Fibroblast of lung (primary cell): Measurements from ENCODE around the gene NXPH3. TPM values are rescaled to one million over a fixed set of nuclear protein-coding genes. Genes with fewer than 3 reads are reported as not detected.

Experiments used
- DNase-seq, 2 donors: peaks; one replicate each; pipeline versions ENCODE4 v3.0.0 to v3.0.0-alpha.2; 2010; ENCODE audit warnings: low read depth in 2 of 2
- H2AFZ ChIP-seq: 2 replicates; pipeline ENCODE4 v1.5.1; 2012; ENCODE audit warnings: low read length, control low read depth, inconsistent platforms
- H3K27ac ChIP-seq: 2 replicates; pipeline ENCODE4 v1.5.1; 2011; ENCODE audit warnings: low read length, control low read depth; ENCODE audit not compliant: insufficient read depth
- H3K27me3 ChIP-seq: 2 replicates; pipeline ENCODE4 v1.5.1; 2011; ENCODE audit warnings: mild to moderate bottlenecking, low read length; ENCODE audit not compliant: control insufficient read depth, insufficient read depth
- H3K36me3 ChIP-seq: 2 replicates; pipeline ENCODE4 v1.5.1; 2011; ENCODE audit warnings: low read length; ENCODE audit not compliant: control insufficient read depth, insufficient read depth
- H3K4me1 ChIP-seq: 2 replicates; pipeline ENCODE4 v1.5.1; 2011; ENCODE audit warnings: low read length; ENCODE audit not compliant: control insufficient read depth, insufficient read depth; ENCODE audit errors: extremely low read depth
- H3K4me2 ChIP-seq: 2 replicates; pipeline ENCODE4 v1.5.1; 2011; ENCODE audit warnings: low read length, control low read depth; ENCODE audit not compliant: insufficient read depth; ENCODE audit errors: extremely low read depth
- H3K4me3 ChIP-seq, 4 experiments: fragments of 200-600 bp in 1 of 4; sonication (generic) in 1 of 4; replicated peaks in 1 of 4; 2 replicates each; pipeline ENCODE4 v1.5.1; 2011 to 2016; ENCODE audit warnings: low read length in 4 of 4, low read depth in 3 of 4, mild to moderate bottlenecking in 3 of 4, control low read depth in 2 of 4, inconsistent platforms in 1 of 4, mixed read lengths in 1 of 4; ENCODE audit not compliant: insufficient read depth in 1 of 4; ENCODE audit errors: control extremely low read depth in 1 of 4
- H3K79me2 ChIP-seq: 2 replicates; pipeline ENCODE4 v1.5.1; 2012; ENCODE audit warnings: mild to moderate bottlenecking, low read length, inconsistent platforms; ENCODE audit not compliant: control insufficient read depth, insufficient read depth
- H3K9ac ChIP-seq: 2 replicates; pipeline ENCODE4 v1.5.1; 2011; ENCODE audit warnings: mild to moderate bottlenecking, low read length, control low read depth; ENCODE audit not compliant: insufficient read depth
- H3K9me3 ChIP-seq: 2 replicates; pipeline ENCODE4 v1.5.1; 2012; ENCODE audit warnings: low read depth, low read length; ENCODE audit not compliant: control insufficient read depth, insufficient read depth
- H4K20me1 ChIP-seq: 2 replicates; pipeline ENCODE4 v1.5.1; 2011; ENCODE audit warnings: low read length; ENCODE audit not compliant: control insufficient read depth, insufficient read depth; ENCODE audit errors: extremely low read depth
- EZH2 ChIP-seq: IDR thresholded peaks from 2 replicates; pipeline ENCODE4 v1.5.1; 2012; ENCODE audit warnings: low read length, control low read depth, mild to moderate bottlenecking; ENCODE audit errors: missing control alignments
- polyA plus RNA-seq, 2 donors: library from polyadenylated mRNA; depleted of rRNA in 1 of 2; stranded (reverse) in 1 of 2; unstranded in 1 of 2; fragments of >200 nt; gene quantifications; 2 replicates each; pipeline ENCODE4 v1.2.1, GENCODE V29; 2011 to 2012; ENCODE audit warnings: missing spikeins in 1 of 2
- total RNA-seq: library from RNA; depleted of rRNA; stranded (reverse); fragments of >200 nt; gene quantifications from 2 replicates; pipeline ENCODE4 v1.2.1, GENCODE V29; 2014
- TF ChIP-seq, protein P1 (sequence below), 2 donors: IDR thresholded peaks in 1 of 2; conservative IDR thresholded peaks in 1 of 2; 1 replicate in 1 of 2; 2 replicates in 1 of 2; pipeline ENCODE4 v1.5.1; 2011 to 2012; ENCODE audit warnings: low read length in 2 of 2, control low read depth in 1 of 2, inconsistent platforms in 1 of 2, low read depth in 1 of 2, mild to moderate bottlenecking in 1 of 2

The NXPH3 gene
- total and polyA plus RNA-seq, 2 donors (not counting 1 experiment from before 2014, with no cell fraction given) = 0.36 to 0.66 TPM

GRCh38 chr17:49578414-49578813 lies 2.7 kb downstream of the NXPH3 start:
- Histone ChIP-seq H4K20me1 (no peaks in the 10 kb centered on the region), H3K9ac (no peak overlapping the region)
- DNase-seq = no peak

GRCh38 chr17:49578952-49579500 lies 3.4 kb downstream of the NXPH3 start:
- H2AFZ ChIP-seq = no peak overlapping the region
- TF ChIP-seq EZH2 = no peak
- TF ChIP-seq, protein P1, sequence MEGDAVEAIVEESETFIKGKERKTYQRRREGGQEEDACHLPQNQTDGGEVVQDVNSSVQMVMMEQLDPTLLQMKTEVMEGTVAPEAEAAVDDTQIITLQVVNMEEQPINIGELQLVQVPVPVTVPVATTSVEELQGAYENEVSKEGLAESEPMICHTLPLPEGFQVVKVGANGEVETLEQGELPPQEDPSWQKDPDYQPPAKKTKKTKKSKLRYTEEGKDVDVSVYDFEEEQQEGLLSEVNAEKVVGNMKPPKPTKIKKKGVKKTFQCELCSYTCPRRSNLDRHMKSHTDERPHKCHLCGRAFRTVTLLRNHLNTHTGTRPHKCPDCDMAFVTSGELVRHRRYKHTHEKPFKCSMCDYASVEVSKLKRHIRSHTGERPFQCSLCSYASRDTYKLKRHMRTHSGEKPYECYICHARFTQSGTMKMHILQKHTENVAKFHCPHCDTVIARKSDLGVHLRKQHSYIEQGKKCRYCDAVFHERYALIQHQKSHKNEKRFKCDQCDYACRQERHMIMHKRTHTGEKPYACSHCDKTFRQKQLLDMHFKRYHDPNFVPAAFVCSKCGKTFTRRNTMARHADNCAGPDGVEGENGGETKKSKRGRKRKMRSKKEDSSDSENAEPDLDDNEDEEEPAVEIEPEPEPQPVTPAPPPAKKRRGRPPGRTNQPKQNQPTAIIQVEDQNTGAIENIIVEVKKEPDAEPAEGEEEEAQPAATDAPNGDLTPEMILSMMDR (conservative IDR thresholded peaks at IDR 0.05 in 1 of 2, IDR thresholded peaks at IDR 0.05 in 1 of 2; ENCODE audit: low read depth in 1 of 2, low read length in 2 of 2) = no peak
- no peaks in the 10 kb centered on the region for H3K79me2 ChIP-seq
- H3K36me3 ChIP-seq = no peaks in the 10 kb centered on the region
- no peak overlapping the region for H3K4me3 ChIP-seq
- no peak overlapping the region for H3K4me2 ChIP-seq
- no peaks in the 10 kb centered on the region for H3K9me3 ChIP-seq
- H3K27me3 ChIP-seq = peaks cover 16% of the 10 kb centered on the region
- no peaks in the 10 kb centered on the region for H3K4me1 ChIP-seq
- no peaks in the 10 kb centered on the region for H4K20me1 ChIP-seq
- no peak for DNase-seq
- no peak overlapping the region for H3K9ac ChIP-seq
- no peak overlapping the region for H3K27ac ChIP-seq

More at GRCh38 chr17:49578414-49578813, 2.7 kb downstream of the NXPH3 start:
- Histone ChIP-seq H3K4me1 (no peaks in the 10 kb centered on the region), H3K27ac (no peak overlapping the region), H3K36me3 (no peaks in the 10 kb centered on the region), H3K79me2 (no peaks in the 10 kb centered on the region), H3K4me3 (no peak overlapping the region), H3K9me3 (no peaks in the 10 kb centered on the region), H2AFZ (no peak overlapping the region), H3K4me2 (no peak overlapping the region), H3K27me3 (peaks cover 16% of the 10 kb centered on the region)
- TF ChIP-seq, protein P1 (conservative IDR thresholded peaks at IDR 0.05 in 1 of 2, IDR thresholded peaks at IDR 0.05 in 1 of 2; ENCODE audit: low read depth in 1 of 2, low read length in 2 of 2) = no peak
- TF ChIP-seq EZH2 = no peak

DNA sequence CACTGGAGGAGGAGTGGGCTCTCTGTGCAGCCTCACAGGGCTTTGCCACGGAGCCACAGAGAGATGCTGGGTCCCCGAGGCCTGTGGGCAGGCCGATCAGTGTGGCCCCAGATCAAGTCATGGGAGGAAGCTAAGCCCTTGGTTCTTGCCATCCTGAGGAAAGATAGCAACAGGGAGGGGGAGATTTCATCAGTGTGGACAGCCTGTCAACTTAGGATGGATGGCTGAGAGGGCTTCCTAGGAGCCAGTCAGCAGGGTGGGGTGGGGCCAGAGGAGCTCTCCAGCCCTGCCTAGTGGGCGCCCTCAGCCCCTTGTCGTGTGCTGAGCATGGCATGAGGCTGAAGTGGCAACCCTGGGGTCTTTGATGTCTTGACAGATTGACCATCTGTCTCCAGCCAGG lies 3.9 kb downstream of the NXPH3 start:
- Histone ChIP-seq H3K4me2 (no peak overlapping the region), H3K9ac (no peak overlapping the region), H3K4me1 (no peaks in the 10 kb centered on the region), H3K36me3 (no peaks in the 10 kb centered on the region), H4K20me1 (no peaks in the 10 kb centered on the region), H3K9me3 (no peaks in the 10 kb centered on the region), H3K79me2 (no peaks in the 10 kb centered on the region), H3K27me3 (peaks cover 16% of the 10 kb centered on the region), H2AFZ (no peak overlapping the region), H3K4me3 (no peak overlapping the region), H3K27ac (no peak overlapping the region)
- TF ChIP-seq EZH2 = no peak
- TF ChIP-seq, protein P1 (conservative IDR thresholded peaks at IDR 0.05 in 1 of 2, IDR thresholded peaks at IDR 0.05 in 1 of 2; ENCODE audit: low read depth in 1 of 2, low read length in 2 of 2) = no peak
- no peak for DNase-seq
